ENCODE results near the gene MKRN2. TPM values are rescaled to one million over a fixed set of nuclear protein-coding genes. Genes with fewer than 3 reads are reported as not detected.

The MKRN2 gene
- total and polyA plus RNA-seq, 12 donors, result 26.0 to 51.0 (median 37.3) TPM

DNA sequence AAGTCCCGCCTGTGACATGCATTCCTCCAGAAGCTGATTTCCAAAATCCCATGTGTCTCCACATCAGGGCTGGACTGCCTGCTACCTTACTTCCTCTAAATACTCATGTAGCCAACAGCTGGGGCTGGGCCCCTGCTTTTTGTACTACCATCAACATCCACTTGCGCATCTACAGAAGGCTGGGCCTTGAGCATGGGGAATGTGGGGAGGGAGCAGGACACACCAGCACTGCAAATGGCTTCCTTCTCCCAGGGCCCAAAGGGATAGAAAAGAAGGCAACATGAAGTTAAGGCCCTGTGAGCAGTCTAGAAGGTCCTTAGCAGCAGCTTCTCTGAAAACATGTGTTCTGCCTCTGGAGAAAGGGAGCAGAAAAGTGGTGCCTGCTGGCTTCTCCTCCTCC lies 27.2 kb downstream of the MKRN2 start:
- no peak for DNase-seq
- TF ChIP-seq, protein P1, sequence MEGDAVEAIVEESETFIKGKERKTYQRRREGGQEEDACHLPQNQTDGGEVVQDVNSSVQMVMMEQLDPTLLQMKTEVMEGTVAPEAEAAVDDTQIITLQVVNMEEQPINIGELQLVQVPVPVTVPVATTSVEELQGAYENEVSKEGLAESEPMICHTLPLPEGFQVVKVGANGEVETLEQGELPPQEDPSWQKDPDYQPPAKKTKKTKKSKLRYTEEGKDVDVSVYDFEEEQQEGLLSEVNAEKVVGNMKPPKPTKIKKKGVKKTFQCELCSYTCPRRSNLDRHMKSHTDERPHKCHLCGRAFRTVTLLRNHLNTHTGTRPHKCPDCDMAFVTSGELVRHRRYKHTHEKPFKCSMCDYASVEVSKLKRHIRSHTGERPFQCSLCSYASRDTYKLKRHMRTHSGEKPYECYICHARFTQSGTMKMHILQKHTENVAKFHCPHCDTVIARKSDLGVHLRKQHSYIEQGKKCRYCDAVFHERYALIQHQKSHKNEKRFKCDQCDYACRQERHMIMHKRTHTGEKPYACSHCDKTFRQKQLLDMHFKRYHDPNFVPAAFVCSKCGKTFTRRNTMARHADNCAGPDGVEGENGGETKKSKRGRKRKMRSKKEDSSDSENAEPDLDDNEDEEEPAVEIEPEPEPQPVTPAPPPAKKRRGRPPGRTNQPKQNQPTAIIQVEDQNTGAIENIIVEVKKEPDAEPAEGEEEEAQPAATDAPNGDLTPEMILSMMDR (IDR thresholded peaks at IDR 0.05), result no peak
- Histone ChIP-seq H3K4me1 (peaks cover 0 to 37% (median 14%) of the 10 kb centered on the region in 9 donors), H3K9me3 (no peaks in the 10 kb centered on the region), H3K27me3 (no peaks in the 10 kb centered on the region), H3K36me3 (peaks cover 0 to 99% (median 69%) of the 10 kb centered on the region in 9 donors), H3K4me3 (no peak overlapping the region), H3K27ac (no peak overlapping the region)
- no peak for ATAC-seq
- intact Hi-C loops (cut with DNase I), result loop anchor here in 1 of 10 donors (10.0 kb wide), 1 partner anchor 131 kb away; no protein-coding TSS in a partner anchor
- 86 to 91% methylated on average over 2 of the region's 2 CpGs for WGBS, 2 donors

DNA sequence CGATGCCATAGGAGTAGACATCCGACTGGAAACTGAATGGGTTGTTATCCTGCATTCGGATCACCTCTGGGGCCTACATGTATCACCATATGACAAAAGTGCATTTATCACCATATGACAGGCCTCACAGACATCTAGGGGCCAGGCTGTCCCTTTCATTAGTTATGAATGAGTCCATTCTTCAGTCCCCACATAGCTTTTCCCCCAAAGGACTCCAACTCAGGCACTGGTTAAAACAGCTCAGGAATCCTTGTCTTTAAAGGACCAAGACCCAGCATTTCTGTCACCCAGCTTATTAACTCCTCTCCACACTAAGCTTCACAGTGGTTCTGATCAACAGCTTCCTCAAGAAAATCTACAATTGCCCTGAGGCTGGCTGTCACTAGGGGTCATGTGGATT lies 28.3 kb downstream of the MKRN2 start:
- H3K27me3 ChIP-seq, result no peaks in the 10 kb centered on the region
- no peaks in the 10 kb centered on the region for H3K9me3 ChIP-seq
- no peak overlapping the region for H3K4me3 ChIP-seq
- WGBS, 2 donors, result 65 to 69% methylated on average over 3 of the region's 3 CpGs
- peaks cover 0 to 36% (median 17%) of the 10 kb centered on the region in 9 donors for H3K4me1 ChIP-seq
- TF ChIP-seq, protein P1 (IDR thresholded peaks at IDR 0.05), result no peak
- no peak for DNase-seq
- peaks cover 0 to 99% (median 68%) of the 10 kb centered on the region in 9 donors for H3K36me3 ChIP-seq
- intact Hi-C loops (cut with DNase I), result loop anchor here in 1 of 10 donors (10.0 kb wide), 1 partner anchor 130 kb away; no protein-coding TSS in a partner anchor
- ATAC-seq, result no peak
- H3K27ac ChIP-seq, result no peak overlapping the region

DNA sequence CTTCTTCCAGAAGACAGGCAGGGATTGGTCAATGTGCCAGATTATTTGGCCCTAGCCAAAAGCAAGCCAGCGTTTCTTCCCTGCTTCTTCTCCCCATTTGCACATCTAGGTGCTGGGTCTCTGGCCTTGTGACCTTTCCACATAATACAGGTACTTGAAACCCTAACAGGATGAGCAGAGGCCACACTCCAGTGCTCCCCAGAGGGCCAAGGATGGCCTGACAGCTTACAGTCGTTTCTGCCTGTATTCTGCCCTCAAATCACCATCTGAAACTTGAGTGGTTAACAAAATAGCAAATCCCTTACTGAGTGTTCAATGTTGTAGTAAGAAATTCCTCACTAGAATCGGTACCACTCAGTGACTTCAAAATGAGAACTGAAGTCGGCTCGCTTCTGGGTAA lies 29.1 kb downstream of the MKRN2 start:
- Histone ChIP-seq H3K9me3 (no peaks in the 10 kb centered on the region), H3K36me3 (peaks cover 0 to 100% (median 71%) of the 10 kb centered on the region in 9 donors), H3K4me3 (no peak overlapping the region), H3K27me3 (no peaks in the 10 kb centered on the region), H3K4me1 (peaks cover 0 to 36% (median 17%) of the 10 kb centered on the region in 9 donors), H3K27ac (peak overlapping the region in 3 of 10 donors; percentile 21 to 54 (median 28))
- TF ChIP-seq, protein P1 (IDR thresholded peaks at IDR 0.05), result no peak
- intact Hi-C loops (cut with DNase I), result loop anchor here in 1 of 10 donors (10.0 kb wide), 1 partner anchor 129 kb away; no protein-coding TSS in a partner anchor
- 70 to 74% methylated on average over 5 of the region's 5 CpGs for WGBS, 2 donors
- no peak for ATAC-seq
- DNase-seq, result no peak

DNA sequence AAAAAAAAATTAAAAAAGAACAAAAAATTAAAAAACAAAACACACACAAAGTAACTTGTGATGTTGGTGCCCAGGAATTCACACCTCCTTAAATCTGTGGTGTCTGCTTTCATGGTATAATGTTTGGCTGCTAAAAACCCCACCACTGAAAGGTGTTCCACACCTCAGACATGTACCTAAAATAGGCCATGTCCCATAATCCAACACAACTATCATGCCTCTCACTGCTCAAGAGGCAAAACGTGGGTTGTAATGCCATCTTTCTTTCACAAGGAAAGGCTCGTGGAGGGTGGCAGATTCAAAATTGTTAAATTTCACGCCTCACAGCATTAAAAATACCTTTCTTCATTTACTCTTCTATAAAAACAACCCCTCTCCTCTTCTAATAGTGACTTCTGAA lies 29.5 kb downstream of the MKRN2 start:
- TF ChIP-seq, protein P1 (IDR thresholded peaks at IDR 0.05), result no peak
- H3K27me3 ChIP-seq, result no peaks in the 10 kb centered on the region
- no peaks in the 10 kb centered on the region for H3K9me3 ChIP-seq
- H3K36me3 ChIP-seq, result peaks cover 0 to 100% (median 71%) of the 10 kb centered on the region in 9 donors
- peak overlapping the region in 9 of 10 donors; percentile 8 to 63 (median 28) for H3K27ac ChIP-seq
- DNase-seq, result no peak
- H3K4me1 ChIP-seq, result peaks cover 0 to 36% (median 17%) of the 10 kb centered on the region in 9 donors
- 73 to 76% methylated on average over 3 of the region's 3 CpGs for WGBS, 2 donors
- no peak overlapping the region for H3K4me3 ChIP-seq
- intact Hi-C loops (cut with DNase I), result loop anchor here in 1 of 10 donors (10.0 kb wide), 1 partner anchor 128 kb away; no protein-coding TSS in a partner anchor
- no peak for ATAC-seq
